GM21786 (cell line): ENCODE data around the gene EDRF1.

Experiments used
- ATAC-seq: cut with Tn5 transposase; IDR thresholded peaks from one replicate; pipeline ENCODE4 v1.9.1; 2021; ENCODE audit not compliant: unreplicated experiment

EDRF1 gene

DNA sequence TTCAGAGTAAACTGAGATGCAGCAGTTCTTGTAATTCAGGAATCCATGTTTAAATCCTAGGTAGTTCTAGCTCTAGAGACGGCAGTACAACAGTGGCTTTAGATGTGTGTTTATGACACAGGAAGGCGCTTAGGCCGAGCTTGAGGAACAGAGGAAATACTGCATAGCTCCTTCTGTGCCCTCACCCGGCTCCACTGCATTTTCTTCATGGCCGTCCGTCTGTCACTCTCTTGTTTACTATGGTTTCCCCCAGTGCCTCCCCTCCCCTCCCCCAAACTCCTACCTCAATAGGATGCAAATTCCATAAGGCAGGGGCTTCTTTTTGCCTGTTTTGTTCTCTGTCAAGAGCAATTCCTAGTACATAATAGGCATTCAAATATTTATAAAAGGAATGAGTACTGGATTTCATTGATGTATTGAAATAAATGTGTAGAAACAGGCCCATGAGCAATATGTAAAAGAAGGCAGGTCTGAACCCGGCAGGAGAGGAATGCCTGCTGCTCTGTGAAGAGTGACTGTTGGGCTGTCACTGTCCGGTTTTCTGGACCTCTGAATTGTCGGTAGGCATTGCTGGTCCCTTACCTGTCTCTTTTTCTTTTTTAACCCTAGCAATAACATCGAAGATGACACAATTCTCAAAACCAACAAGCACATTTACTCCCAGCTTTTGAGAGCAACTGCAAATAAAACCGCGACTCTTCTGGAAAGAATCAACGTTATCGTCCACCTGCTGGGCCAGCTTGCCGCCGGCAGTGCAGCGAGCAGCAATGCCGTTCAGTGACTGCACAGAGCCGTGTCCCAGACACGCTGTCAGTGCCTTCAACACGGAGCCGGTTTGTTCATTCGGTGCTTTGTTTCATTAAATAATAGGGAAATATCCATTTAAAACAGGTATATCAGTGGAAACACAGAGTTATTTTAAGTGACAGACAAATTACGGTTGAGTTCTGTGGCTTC lies 43.5 kb downstream of the EDRF1 start:
- ATAC-seq, result no peak

DNA sequence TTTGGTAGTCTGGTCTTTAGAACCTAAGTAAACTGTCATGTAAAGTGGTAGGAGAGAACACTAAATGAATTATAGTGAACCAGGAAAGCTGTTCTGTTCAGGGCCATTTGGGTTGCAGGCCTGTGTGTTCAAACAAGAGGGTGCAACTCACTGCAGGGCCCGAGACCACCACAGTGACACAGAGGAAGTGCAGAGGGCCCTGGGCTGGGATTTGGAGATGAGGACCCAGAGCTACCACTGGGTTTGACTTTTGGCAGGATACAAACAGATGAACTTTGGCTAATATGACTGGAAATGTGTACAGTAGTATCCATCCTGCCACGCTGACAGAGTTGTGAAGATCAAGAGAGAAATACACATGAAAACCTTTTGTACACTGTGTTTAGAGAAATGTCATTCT lies 46.3 kb downstream of the EDRF1 start:
- ATAC-seq, result no peak

DNA sequence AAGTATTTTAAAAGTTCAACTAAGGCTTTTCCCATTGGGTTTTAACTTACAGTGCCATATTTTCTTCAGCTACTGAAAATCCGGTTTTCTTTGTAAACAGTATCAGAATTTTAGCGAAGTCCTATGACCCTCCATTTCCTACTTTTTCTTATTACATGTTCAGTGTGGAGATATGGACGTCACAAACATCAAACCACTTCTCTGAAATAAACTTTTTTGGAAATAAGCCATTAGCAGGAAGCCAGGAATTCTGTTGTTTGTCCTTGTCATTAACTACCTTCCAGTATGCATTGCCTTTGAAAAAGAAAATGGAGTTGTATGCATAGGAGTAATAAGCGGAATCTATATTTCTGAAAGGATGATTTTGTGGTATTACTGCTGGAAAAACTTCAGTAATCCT lies 47.0 kb downstream of the EDRF1 start:
- no peak for ATAC-seq

DNA sequence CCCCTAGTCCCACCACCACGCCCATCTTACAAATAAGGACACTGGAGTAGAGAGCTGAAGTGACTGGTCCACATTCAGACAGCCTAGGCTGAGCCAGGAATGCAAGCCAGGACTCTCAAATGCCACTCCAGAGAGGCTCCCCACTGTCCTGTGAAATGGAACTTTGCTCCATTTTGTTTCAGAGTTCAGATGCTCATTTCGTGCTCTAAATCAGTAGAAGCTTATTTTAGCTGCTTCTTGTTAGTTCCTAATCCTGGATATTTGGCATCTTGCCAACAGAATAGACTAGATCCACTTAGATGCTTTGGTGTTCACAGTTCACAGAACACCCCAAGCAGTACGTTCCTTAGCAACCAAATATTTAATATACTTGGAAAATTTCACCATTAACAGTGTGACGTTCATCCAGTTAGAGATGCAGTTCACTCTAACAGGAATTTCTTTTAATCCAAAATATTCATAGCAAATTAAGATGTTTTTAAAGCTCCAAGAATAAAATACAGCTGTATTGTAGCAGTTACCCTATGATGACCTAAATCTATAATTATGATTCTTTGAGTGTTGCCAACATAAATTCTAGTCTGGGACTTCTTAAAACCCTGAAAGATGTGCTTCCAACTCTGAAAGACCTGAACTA lies 48.8 kb downstream of the EDRF1 start:
- ATAC-seq, result no peak

DNA sequence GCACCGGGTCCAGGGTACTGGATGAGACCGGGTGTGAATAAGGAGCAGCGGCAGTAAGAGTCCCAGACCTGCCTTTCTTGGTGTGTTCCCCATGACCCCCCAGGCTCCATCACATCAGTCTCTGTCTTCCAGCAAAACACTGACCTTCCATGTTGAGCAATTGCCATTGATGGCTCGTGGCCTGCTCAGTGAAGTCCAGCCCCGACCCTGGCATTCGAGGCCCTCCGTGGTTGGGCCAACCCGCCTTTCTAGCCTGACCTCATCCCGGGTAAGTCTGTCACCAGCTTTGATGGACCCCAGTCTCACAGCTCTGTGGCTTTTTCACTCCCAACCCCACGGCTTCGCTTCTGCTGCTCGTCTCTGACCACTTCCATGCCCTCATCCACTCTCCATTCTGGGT lies 49.7 kb downstream of the EDRF1 start:
- no peak for ATAC-seq

DNA sequence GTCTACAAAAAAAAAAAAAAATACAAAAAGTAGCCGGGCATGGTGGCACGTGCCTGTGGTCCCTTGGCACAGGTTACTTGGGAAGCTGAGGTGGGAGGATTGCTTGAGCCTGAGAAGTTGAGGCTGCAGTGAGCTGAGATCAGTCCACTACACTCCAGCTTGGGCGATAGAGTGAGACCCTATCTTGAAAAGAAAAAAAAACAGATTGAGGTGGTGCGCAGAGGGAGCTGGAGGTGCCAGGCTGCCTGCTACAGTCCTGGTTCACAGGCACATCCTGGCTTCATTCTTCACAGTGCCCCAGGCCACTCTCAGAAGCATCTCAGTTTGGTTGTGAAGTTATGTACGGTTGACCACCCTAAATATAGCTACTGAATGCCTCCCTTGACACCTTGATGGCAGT lies 51.3 kb downstream of the EDRF1 start:
- ATAC-seq, result no peak

DNA sequence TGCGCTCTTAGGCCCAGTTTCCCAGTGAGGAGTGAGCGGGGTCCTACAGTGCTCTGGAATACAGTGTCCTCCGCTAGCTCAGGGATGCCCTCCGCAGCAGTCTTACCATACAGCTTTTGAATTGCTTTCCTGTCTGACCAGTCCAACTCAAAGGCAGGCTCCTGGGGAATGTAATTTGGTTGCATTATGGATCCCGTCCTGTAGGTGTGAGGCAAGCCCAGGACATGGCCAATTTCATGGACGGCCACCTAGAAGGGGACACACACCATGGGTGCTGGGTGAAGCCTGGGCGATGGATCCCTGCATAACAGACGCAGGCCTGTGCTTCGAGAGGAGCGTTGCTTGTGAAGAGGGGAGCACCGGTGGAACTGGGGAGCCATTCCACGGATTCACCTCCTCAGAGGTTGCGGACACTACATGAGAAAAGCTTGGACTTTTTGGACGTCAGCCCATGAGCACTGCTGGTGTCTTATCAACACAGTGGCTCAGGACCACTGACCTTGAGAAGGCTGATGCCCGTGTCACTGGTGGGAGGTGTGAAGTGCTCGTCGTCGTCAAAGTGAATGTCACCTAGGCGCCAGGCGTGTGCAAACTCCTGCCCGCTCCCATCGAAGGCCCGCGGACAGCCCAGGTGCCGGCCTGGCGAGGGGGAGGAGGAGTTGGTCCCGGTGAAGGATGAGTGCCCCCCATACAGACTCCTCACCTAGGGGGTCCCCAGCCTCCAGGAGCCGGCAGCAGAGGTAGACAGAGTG lies 52.8 kb downstream of the EDRF1 start:
- ATAC-seq, result no peak

DNA sequence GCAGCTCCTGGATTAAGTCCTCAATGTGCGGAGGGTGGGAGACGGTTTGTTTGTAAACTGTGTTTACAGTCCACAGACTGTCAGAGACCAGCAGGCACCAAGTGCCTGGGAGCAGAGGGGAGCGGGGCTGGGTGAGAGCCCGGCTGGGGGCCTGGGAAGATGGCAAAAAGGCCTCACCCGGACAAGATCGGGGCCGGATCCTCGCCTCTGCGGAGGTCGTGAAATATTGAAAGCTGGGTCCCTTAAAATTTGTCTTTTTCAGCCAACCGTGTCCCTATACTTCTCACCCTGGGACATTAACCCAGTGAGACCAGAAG lies 53.3 kb downstream of the EDRF1 start:
- no peak for ATAC-seq

DNA sequence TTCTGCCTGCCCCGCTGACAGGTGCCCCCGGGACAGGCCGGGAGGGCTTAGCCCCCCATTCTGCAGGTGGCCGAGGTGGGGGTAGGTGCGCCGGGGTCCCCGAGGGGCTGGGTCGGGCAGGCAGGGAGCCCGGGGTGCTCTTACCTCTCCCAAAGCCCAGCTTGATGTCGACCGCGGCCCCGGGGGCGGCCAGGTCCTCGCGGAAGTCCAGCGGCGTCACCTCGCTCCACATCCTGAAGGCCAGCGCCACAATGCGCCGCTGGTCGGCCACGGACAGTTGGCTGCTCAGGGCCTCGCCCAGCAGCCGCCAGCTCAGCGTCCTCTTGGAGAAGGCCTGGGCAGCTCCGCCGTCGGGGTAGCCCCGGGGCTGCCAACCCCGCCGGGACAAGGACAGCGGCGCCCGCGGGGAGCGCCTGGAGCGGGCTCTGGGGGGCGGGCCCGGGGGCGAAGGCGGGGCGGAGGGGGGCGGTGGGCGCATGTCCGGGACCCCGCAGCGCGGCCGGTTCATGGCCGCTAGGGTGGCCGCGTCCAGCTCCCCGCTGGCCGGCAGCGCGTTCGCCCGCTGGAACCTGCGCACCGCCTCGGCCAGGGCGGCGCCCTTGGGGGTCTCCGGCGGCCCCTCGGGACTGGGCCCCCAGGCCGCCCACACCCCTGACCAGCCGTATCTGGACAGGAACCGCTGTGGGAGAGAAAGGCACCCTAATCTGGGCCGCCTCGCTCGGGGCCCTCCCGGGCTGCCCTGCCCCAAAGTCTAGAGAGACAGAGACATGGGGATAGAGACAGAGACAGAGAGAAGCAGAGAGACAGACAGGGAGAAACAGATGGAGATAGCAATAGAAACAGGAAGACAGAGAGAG lies 54.4 kb downstream of the EDRF1 start:
- ATAC-seq, result no peak

DNA sequence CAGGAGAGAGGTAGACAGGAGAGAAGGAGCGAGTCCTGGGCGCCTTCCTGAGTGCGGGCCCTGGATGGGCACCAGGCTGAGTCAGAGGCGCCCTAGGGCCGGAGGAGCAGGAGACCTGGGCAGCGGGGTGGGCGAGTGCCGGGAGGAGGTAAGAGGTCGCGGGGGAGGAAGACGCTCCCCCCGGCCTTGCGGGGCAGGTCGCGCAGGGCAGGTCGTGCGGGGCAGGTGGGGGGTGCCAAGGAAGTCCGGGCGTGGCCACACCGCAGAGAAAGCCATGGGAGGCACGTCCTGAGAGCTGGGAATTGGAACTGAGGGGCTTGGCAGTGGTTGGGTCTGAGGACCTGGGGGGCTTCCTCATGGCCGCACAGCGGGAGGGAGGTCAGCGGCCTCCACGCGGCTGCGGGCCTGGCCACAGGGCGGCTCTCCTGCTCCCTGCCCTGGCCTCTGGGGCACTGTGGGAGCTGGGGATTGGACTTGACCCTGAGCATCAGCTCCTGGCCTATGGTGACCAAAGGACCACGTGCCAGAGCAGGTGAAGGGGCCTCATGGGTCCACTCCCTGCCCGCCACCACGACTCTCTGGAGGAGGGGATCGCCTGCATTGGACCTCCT lies 55.2 kb downstream of the EDRF1 start:
- ATAC-seq, result no peak

DNA sequence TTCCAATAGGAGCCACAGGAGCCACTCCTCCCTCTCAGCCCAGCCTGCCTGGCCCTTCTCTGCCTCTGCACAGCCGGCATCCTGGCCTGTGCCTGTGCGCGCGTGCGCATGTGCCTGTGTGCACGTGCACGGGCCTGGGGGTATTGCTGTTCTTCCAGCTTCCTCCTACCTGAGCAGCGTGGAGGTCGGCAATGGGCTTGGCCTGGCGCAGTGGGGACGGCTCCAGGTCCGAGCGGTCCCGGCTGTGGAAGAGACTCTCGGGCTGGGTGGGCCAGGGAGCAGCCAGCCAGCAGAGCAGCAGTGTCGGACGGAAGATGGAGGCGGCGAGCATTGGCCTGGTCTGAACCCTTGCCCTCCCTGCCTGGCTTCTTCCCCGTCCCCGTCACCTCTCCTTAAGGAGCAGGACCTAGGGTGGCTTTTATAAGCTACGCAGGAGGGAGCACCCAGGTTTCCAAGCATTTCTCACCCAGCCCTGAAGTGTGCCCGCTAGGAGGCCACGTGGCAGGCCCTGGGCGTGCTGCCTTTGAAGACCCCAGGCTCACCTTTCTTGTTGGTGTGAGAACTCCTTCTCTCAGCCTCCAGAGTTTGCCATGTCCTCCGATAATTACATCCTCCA lies 56.1 kb downstream of the EDRF1 start, which contains the start of gene MMP21:
Gene MMP21 (minus strand): TSS at position 331 of the 616 bp plus-strand sequence. CDS start 0 bp downstream, at position 331.
- no peak for ATAC-seq

DNA sequence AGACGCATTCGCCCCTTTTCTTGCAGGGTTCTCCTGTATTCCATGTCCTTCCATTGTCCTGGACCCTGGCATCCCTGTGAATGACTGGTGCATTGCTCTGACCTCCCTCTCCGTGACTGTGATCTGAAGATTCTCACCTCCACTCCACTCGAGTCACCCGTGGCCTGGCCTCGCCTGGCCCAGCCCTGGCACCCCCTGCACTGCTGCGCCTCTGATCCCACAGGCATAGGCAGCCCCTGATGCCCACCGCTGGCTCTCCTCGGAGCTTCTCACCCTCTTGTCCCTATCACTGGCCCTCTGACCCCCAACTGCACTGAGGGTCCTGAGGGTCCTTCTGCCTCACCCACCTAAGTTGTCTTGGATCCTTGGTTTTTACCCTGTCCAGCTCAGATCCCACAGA lies 58.3 kb downstream of the EDRF1 start:
- no peak for ATAC-seq

DNA sequence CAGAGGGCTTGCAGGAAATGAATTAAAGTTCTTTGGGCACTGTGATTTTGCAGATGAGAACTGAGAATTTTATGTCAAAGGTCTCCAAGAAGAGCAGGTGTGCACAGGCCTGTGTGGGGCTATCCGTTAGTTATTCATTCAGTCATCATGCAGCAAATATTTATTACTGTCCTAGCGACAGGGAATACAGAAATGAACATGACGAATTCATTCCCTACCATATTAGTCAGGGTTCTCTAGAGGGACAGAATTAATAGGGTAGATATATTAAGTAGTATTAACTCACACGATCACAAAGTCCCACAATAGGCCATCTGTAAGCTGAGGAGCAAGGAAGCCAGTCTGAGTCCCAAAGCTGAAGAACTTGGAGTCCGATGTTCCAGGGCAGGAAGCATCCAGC lies 59.0 kb downstream of the EDRF1 start:
- no peak for ATAC-seq

DNA sequence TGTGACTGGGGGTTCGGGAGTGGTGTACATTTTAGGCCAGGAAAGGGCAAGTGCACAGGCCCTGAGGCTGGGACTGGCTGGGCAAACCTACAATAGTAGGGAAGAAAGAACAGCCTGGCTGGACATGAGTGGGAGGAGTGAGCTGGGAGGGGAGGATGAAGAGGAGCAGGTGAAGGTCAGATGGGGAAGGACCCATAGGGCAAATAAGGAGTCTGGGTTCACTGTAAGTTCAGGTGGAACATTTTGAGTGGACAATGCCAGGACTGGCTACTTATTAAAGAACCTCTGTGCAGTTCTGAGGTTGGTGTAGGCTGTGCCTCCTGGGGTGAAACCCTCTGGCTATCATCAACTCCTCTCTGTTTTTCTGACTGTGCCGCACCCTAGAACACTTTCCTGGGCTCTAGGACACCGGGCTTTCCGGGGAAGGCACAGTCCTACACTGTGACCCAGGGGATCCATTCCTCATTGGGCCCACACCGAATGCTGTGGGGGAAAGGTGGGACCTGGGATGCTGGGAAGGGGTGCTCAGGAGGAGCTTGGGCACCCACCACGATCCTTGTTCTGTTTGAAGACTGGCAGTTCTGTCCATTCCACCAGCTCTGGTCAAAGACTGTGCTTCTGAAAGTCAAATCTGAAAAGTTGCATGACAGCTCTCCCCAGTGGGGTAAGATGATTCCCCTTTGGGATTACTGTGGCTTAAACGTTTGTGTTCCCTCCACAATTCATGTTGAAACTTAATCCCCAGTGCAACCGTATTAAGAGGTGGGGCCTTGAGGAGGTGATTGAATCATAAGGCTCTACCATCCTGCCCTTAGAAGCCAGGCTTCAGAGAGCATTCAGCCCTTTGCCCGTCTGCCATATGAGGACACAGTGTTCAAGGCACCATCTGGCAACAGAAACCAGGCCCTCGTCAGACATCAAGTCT lies 60.2 kb downstream of the EDRF1 start:
- ATAC-seq, result no peak

DNA sequence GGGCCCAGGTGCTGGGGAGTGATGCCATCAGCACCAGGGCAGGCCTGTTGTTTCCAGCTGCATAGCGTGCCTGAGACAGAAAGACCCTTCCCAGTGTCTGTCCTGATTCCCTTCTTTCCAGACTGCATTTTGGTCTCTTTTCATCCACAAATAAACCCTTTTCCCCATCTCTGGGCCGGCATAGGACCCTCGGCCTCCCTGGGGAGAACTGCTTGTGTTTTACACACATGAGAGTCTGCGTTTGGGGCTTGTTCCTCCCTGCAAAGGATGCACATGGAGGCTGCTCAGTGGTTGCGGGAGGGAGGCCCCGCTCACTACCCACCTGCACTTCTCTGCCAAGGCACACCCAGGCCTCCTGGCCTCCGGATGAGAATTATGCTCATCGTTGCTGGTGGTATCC lies 61.9 kb downstream of the EDRF1 start:
- ATAC-seq, result no peak

DNA sequence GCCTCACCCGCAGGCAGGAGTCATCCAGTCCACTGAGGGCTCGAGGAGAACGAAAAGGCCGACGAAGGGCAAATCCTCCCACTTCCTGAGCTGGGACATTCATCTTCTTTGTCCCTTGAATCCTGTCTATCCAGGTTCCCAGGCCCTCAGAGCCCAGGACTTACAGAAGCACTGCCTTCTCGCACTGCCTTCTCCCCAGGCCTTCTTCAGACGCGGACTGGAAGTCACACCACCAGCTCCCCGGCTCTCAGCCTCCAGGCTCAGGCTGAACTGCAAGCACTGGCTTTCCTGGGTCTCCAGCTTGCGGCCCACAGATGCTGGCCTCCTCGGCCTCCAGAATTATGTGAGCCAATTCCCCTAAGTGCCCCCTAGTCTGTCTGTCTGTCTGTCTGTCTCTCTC lies 62.5 kb downstream of the EDRF1 start:
- no peak for ATAC-seq

DNA sequence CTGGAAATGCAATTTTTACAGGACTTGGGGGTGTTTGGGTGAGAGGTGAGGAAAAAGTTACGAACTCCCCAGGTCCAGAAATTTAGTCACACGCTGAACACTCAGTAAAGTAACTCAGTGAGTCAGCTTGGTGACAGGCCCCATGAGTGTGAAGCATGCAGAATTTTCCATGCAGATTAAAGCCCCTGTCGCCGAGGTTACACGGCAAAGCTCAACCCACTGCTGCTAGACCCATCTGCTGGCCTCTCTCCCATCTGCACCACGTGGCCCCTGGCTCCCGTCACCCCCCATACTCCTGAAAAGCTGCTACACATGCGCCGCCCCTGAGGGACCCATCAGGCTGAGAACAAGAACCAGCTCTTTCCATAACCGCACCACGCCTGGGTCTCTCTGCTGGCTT lies 63.1 kb downstream of the EDRF1 start:
- ATAC-seq, result no peak

DNA sequence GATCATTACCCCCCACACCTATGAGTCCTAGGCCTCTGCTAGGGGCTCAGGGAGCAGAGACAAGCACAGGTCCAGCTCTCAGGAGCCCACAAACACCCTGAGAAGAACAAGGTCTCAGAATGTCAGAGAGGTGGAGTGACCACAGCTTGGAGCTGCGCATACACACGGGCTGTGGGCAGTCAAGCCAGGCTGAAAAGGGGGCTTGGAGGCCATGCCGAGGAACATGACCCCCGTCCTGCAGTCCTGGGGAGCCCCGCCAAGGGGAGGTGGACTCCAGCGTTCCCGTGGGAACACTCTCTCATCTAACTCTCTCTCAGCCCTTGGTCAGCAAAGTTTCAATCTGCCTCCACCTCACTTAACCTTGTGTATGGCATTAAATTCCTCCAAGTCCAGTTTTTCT lies 63.9 kb downstream of the EDRF1 start:
- no peak for ATAC-seq

DNA sequence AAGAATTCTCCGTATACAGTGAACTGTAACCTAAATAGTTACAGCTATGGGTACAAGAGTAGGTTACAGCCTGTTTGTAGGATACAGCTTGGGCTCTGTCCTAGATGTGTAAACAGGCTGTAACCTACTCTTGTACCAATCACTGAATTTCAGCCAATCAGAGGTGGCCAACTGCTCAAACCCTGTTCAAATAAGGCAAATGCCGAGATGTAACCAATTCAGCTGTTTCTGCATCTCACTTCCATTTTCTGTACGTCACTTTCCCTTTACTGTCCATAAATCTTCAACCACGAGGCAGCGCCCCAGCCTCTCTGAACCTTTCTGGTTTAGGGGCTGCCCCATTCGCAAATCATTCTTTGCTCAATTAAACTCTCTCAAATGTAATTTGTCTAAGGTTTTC lies 64.4 kb downstream of the EDRF1 start:
- peak; percentile 74 for ATAC-seq
